Activated naive CD4-positive, alpha-beta T cell treated with anti-CD3 and anti-CD28 coated beads, Interleukin-2, amount 10 ng/mL, durations not matched to agents 7 days and 5 days (primary cell): ENCODE data around the gene APOL6.

Experiments used
- CTCF ChIA-PET: fragments of 350-600 bp; sonication (Branson Sonifier 250); formaldehyde crosslinking; loops from one replicate; lab custom pipeline; 2021; ENCODE audit warnings: antibody characterized with exemption; lab: Charles Lee
- DNase-seq: peaks from one replicate; pipeline ENCODE4 v3.0.0-alpha.2; 2020
- H3K27ac Mint-ChIP-seq: one replicate; pipeline ENCODE4 v1.8.0; 2021; ENCODE audit warnings: mild to moderate bottlenecking, moderate library complexity, mixed read lengths
- H3K27me3 Mint-ChIP-seq: one replicate; pipeline ENCODE4 v1.8.0; 2021; ENCODE audit warnings: mild to moderate bottlenecking, mixed read lengths
- H3K36me3 Mint-ChIP-seq: one replicate; pipeline ENCODE4 v1.8.0; 2021; ENCODE audit warnings: mixed read lengths
- H3K4me1 Mint-ChIP-seq: one replicate; pipeline ENCODE4 v1.8.0; 2021; ENCODE audit warnings: mixed read lengths
- H3K4me3 Mint-ChIP-seq: one replicate; pipeline ENCODE4 v1.8.0; 2021; ENCODE audit warnings: mild to moderate bottlenecking, moderate library complexity, mixed read lengths
- H3K9me3 Mint-ChIP-seq: one replicate; pipeline ENCODE4 v1.8.0; 2021; ENCODE audit warnings: mixed read lengths

The APOL6 gene

GRCh38 chr22:35611200-35611890, 36.9 kb upstream of the APOL6 start:
- Mint-ChIP-seq H3K4me1 (peaks cover 14% of the 10 kb centered on the region), H3K4me3 (no peak overlapping the region), H3K27ac (no peak overlapping the region), H3K27me3 (peaks cover 33% of the 10 kb centered on the region), H3K36me3 (no peaks in the 10 kb centered on the region), H3K9me3 (no peaks in the 10 kb centered on the region)
- CTCF ChIA-PET: interaction anchor here (1.2 to 1.7 kb wide), 3 partner anchors 9 to 260 kb away, joined by 4 to 5 read pairs (median 5); no protein-coding TSS in a partner anchor
- no peak for DNase-seq

GRCh38 chr22:35611891-35612576, 36.2 kb upstream of the APOL6 start:
- peaks cover 27% of the 10 kb centered on the region for H3K27me3 Mint-ChIP-seq
- H3K4me3 Mint-ChIP-seq: no peak overlapping the region
- H3K9me3 Mint-ChIP-seq: no peaks in the 10 kb centered on the region
- peaks cover 21% of the 10 kb centered on the region for H3K4me1 Mint-ChIP-seq
- CTCF ChIA-PET: interaction anchor here (1.2 to 1.7 kb wide), 3 partner anchors 9 to 261 kb away, joined by 4 to 5 read pairs (median 5); no protein-coding TSS in a partner anchor
- no peak overlapping the region for H3K27ac Mint-ChIP-seq
- DNase-seq: no peak
- H3K36me3 Mint-ChIP-seq: no peaks in the 10 kb centered on the region

- Mint-ChIP-seq H3K27ac (no peak overlapping the region), H3K36me3 (no peaks in the 10 kb centered on the region), H3K4me1 (peaks cover 21% of the 10 kb centered on the region), H3K27me3 (peaks cover 22% of the 10 kb centered on the region), H3K9me3 (no peaks in the 10 kb centered on the region), H3K4me3 (no peak overlapping the region)
- CTCF ChIA-PET: interaction anchor here (1.0 kb wide), 1 partner anchor 14 kb away, joined by 3 read pairs; no protein-coding TSS in a partner anchor
- no peak for DNase-seq
Measured at GRCh38 chr22:35612903-35613302, 35.3 kb upstream of the APOL6 start.

- no peak for DNase-seq
- H3K27me3 Mint-ChIP-seq: peaks cover 12% of the 10 kb centered on the region
- no peak overlapping the region for H3K27ac Mint-ChIP-seq
- H3K36me3 Mint-ChIP-seq: no peaks in the 10 kb centered on the region
- peaks cover 21% of the 10 kb centered on the region for H3K4me1 Mint-ChIP-seq
- CTCF ChIA-PET: no interaction called here
- no peak overlapping the region for H3K4me3 Mint-ChIP-seq
- H3K9me3 Mint-ChIP-seq: no peaks in the 10 kb centered on the region
Measured at GRCh38 chr22:35614404-35614803, 33.8 kb upstream of the APOL6 start.

GRCh38 chr22:35615156-35615555, 33.1 kb upstream of the APOL6 start:
- CTCF ChIA-PET: interaction anchor here (2.4 kb wide), 1 partner anchor 12 kb away, joined by 12 read pairs; no protein-coding TSS in a partner anchor

GRCh38 chr22:35616043-35616442, 32.2 kb upstream of the APOL6 start:
- no peak for DNase-seq
- no peaks in the 10 kb centered on the region for H3K36me3 Mint-ChIP-seq
- H3K4me3 Mint-ChIP-seq: no peak overlapping the region
- H3K27ac Mint-ChIP-seq: no peak overlapping the region
- CTCF ChIA-PET: interaction anchor here (1.0 to 2.4 kb wide), 2 partner anchors 11 to 265 kb away, joined by 5 to 12 read pairs; no protein-coding TSS in a partner anchor
- H3K27me3 Mint-ChIP-seq: peaks cover 12% of the 10 kb centered on the region
- H3K4me1 Mint-ChIP-seq: peaks cover 21% of the 10 kb centered on the region
- no peaks in the 10 kb centered on the region for H3K9me3 Mint-ChIP-seq

More at GRCh38 chr22:35615156-35615555, 33.1 kb upstream of the APOL6 start:
- H3K4me3 Mint-ChIP-seq: no peak overlapping the region
- no peak overlapping the region for H3K27ac Mint-ChIP-seq
- peaks cover 21% of the 10 kb centered on the region for H3K4me1 Mint-ChIP-seq
- no peaks in the 10 kb centered on the region for H3K36me3 Mint-ChIP-seq
- peaks cover 13% of the 10 kb centered on the region for H3K27me3 Mint-ChIP-seq
- no peak for DNase-seq
- no peaks in the 10 kb centered on the region for H3K9me3 Mint-ChIP-seq

- DNase-seq: no peak
- Mint-ChIP-seq H3K27me3 (peaks cover 4% of the 10 kb centered on the region), H3K9me3 (no peaks in the 10 kb centered on the region), H3K4me3 (no peak within 1 kb of the TSS), H3K27ac (no peak within 1 kb of the TSS), H3K4me1 (peaks cover 16% of the 10 kb centered on the region), H3K36me3 (no peaks in the 10 kb centered on the region)
- CTCF ChIA-PET: interaction anchor here (2.4 kb wide), 1 partner anchor 10 kb away, joined by 12 read pairs; no protein-coding TSS in a partner anchor
Measured at GRCh38 chr22:35617137-35617755, 31.0 kb upstream of the APOL6 start, which contains the start of gene MB. MB (minus strand) TSS chr22:35617329; CDS start chr22:35617257, 72 bp downstream.

- H3K9me3 Mint-ChIP-seq: no peaks in the 10 kb centered on the region
- no peaks in the 10 kb centered on the region for H3K36me3 Mint-ChIP-seq
- no peak overlapping the region for H3K27ac Mint-ChIP-seq
- H3K27me3 Mint-ChIP-seq: peaks cover 4% of the 10 kb centered on the region
- DNase-seq: no peak
- H3K4me3 Mint-ChIP-seq: no peak overlapping the region
- peaks cover 18% of the 10 kb centered on the region for H3K4me1 Mint-ChIP-seq
- CTCF ChIA-PET: no interaction called here
Measured at GRCh38 chr22:35618427-35619223, 29.6 kb upstream of the APOL6 start.

GRCh38 chr22:35619336-35620094, 28.7 kb upstream of the APOL6 start:
- Mint-ChIP-seq H3K9me3 (no peaks in the 10 kb centered on the region), H3K27ac (no peak overlapping the region), H3K27me3 (peaks cover 4% of the 10 kb centered on the region), H3K36me3 (no peaks in the 10 kb centered on the region), H3K4me3 (no peak overlapping the region), H3K4me1 (peaks cover 18% of the 10 kb centered on the region)
- DNase-seq: no peak
- CTCF ChIA-PET: no interaction called here

GRCh38 chr22:35620624-35621251, 27.5 kb upstream of the APOL6 start:
- Mint-ChIP-seq H3K27me3 (peaks cover 6% of the 10 kb centered on the region), H3K9me3 (no peaks in the 10 kb centered on the region), H3K4me1 (peaks cover 14% of the 10 kb centered on the region), H3K4me3 (no peak overlapping the region), H3K27ac (no peak overlapping the region), H3K36me3 (no peaks in the 10 kb centered on the region)
- DNase-seq: no peak
- CTCF ChIA-PET: interaction anchor here (0.6 to 1.9 kb wide), 4 partner anchors 9 to 445 kb away, joined by 3 to 5 read pairs (median 4); no protein-coding TSS in a partner anchor

GRCh38 chr22:35621451-35621850, 26.8 kb upstream of the APOL6 start:
- no peak overlapping the region for H3K27ac Mint-ChIP-seq
- H3K4me1 Mint-ChIP-seq: peaks cover 7% of the 10 kb centered on the region
- no peak overlapping the region for H3K4me3 Mint-ChIP-seq
- no peaks in the 10 kb centered on the region for H3K9me3 Mint-ChIP-seq
- H3K27me3 Mint-ChIP-seq: peaks cover 8% of the 10 kb centered on the region
- CTCF ChIA-PET: interaction anchor here (1.1 to 1.9 kb wide), 3 partner anchors 191 to 444 kb away, joined by 4 to 8 read pairs (median 5); no protein-coding TSS in a partner anchor
- H3K36me3 Mint-ChIP-seq: no peaks in the 10 kb centered on the region
- no peak for DNase-seq

- no peaks in the 10 kb centered on the region for H3K36me3 Mint-ChIP-seq
- CTCF ChIA-PET: interaction anchor here (1.5 to 1.9 kb wide), 2 partner anchors 271 to 443 kb away, joined by 5 to 8 read pairs; no protein-coding TSS in a partner anchor
- H3K4me3 Mint-ChIP-seq: no peak overlapping the region
- no peak overlapping the region for H3K27ac Mint-ChIP-seq
- H3K27me3 Mint-ChIP-seq: peaks cover 17% of the 10 kb centered on the region
- no peaks in the 10 kb centered on the region for H3K9me3 Mint-ChIP-seq
- no peak for DNase-seq
- peaks cover 6% of the 10 kb centered on the region for H3K4me1 Mint-ChIP-seq
Measured at GRCh38 chr22:35622191-35622913, 25.9 kb upstream of the APOL6 start.
